GM19328 (cell line): ENCODE data around the gene LOXL3.

ENCODE experiments used
- ATAC-seq: cut with Tn5 transposase; IDR thresholded peaks from one replicate; pipeline ENCODE4 v1.9.1; 2021; ENCODE audit warnings: mild to moderate bottlenecking, moderate library complexity; ENCODE audit not compliant: unreplicated experiment

The LOXL3 gene

GRCh38 chr2:74512744-74513604 lies 40.8 kb downstream of the LOXL3 start:
- no peak for ATAC-seq

- no peak for ATAC-seq
These were observed 42.4 kb downstream of the LOXL3 start for GRCh38 chr2:74511104-74511989.

- ATAC-seq = no peak
These were observed 43.5 kb downstream of the LOXL3 start for GRCh38 chr2:74510272-74510671.

GRCh38 chr2:74507926-74508520 lies 45.7 kb downstream of the LOXL3 start:
- ATAC-seq = peak; percentile 14

GRCh38 chr2:74507145-74507925 lies 46.4 kb downstream of the LOXL3 start, which contains the start of gene PCGF1:
Gene PCGF1, minus strand, starts transcription at chr2:74507695. Its CDS starts 27 bp downstream, at chr2:74507668.
- peak; percentile 80 for ATAC-seq

- no peak for ATAC-seq
These were observed 48.1 kb downstream of the LOXL3 start for GRCh38 chr2:74505448-74506246.

GRCh38 chr2:74504591-74504990 lies 49.2 kb downstream of the LOXL3 start:
- ATAC-seq = no peak

GRCh38 chr2:74503506-74504475 lies 50.0 kb downstream of the LOXL3 start:
- no peak for ATAC-seq

GRCh38 chr2:74502720-74503505 lies 50.8 kb downstream of the LOXL3 start:
- ATAC-seq = no peak

GRCh38 chr2:74502147-74502719 lies 51.5 kb downstream of the LOXL3 start:
- ATAC-seq = no peak

- ATAC-seq = no peak
These were observed 52.2 kb downstream of the LOXL3 start for GRCh38 chr2:74501335-74502071.

GRCh38 chr2:74500578-74500946 lies 53.2 kb downstream of the LOXL3 start:
- no peak for ATAC-seq

GRCh38 chr2:74499940-74500577 lies 53.7 kb downstream of the LOXL3 start:
- no peak for ATAC-seq

GRCh38 chr2:74499267-74499939 lies 54.3 kb downstream of the LOXL3 start, which contains the start of gene LBX2:
Gene LBX2, minus strand, starts transcription at chr2:74499603. Its CDS starts 66 bp downstream, at chr2:74499537.
- no peak for ATAC-seq

- no peak for ATAC-seq
These were observed 55.1 kb downstream of the LOXL3 start for GRCh38 chr2:74498500-74499266.
